ENCODE measurements around the gene MYO19.
"Not testable (repeated sequence)": the region's sequence is repeated elsewhere in the genome, so short reads cannot be mapped to it uniquely, and the experiment has no call there.

Gene MYO19

DNA sequence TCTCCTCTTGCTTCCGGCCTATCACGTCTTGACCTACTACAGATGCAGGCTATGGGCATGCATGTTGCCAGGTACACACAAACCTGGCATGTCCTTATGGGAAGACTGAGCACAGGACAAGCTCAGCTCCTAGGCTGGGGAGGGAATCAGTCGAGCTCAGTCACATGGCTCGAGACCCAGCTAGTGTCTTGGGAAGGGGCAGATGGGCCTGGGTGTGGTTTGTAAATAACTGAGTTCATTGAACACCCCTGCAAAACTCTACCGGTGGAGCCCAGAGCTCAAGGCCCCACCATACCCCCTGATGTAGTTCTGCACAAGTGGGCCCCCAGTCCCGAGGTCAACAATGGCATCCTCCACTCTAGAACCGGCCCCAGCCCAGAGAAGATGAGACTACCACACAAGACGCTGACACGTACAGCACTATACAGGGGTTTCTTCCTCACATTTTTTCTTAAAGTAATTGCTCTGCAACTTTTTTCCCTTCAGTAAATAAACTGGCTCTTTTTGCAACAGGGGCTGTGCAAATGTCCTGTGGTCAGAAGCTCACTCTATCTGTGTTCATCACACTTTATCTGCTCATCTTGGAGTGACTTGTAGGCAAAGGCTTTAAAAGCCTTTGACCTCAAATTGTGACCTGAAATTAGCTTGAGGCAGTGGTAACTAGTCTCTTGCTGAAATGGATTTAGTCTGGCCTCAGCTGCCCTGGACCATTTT lies 25.2 kb downstream of the MYO19 start:
- Histone ChIP-seq H3K27me3 (no peaks in the 10 kb centered on the region), H3K27ac (no peak overlapping the region), H3K4me3 (ENCODE audit: low read depth in 1 of 2, low read length in 1 of 2) (no peak overlapping the region), H3K9me3 (no peaks in the 10 kb centered on the region), H3K36me3 (peaks cover 84% of the 10 kb centered on the region), H3K4me1 (ENCODE audit: control insufficient read depth in 1 of 2, insufficient read depth in 1 of 2, low read depth in 1 of 2, low read length in 1 of 2) (no peaks in the 10 kb centered on the region)
- TF ChIP-seq, protein P1, sequence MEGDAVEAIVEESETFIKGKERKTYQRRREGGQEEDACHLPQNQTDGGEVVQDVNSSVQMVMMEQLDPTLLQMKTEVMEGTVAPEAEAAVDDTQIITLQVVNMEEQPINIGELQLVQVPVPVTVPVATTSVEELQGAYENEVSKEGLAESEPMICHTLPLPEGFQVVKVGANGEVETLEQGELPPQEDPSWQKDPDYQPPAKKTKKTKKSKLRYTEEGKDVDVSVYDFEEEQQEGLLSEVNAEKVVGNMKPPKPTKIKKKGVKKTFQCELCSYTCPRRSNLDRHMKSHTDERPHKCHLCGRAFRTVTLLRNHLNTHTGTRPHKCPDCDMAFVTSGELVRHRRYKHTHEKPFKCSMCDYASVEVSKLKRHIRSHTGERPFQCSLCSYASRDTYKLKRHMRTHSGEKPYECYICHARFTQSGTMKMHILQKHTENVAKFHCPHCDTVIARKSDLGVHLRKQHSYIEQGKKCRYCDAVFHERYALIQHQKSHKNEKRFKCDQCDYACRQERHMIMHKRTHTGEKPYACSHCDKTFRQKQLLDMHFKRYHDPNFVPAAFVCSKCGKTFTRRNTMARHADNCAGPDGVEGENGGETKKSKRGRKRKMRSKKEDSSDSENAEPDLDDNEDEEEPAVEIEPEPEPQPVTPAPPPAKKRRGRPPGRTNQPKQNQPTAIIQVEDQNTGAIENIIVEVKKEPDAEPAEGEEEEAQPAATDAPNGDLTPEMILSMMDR (IDR thresholded peaks at IDR 0.05): no peak

DNA sequence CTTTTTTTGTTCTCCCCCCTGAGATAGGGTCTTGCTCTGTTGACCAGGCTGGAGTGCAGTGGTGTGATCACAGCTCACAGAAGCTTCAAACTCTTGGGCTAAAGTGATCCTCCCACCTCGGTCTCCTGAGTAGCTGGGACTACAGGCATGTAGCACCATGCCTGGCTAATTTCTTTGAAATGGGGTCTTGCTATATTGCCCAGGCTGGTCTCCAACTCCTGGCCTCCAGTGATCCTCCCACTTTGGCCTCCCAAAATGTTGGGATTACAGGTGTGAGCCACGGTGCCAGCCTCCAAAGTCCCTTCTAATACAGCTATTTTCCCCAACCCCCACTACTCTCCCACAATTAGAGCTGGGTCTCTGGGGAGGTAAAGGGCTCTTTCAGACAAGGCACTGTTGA lies 26.2 kb downstream of the MYO19 start:
- peaks cover 87% of the 10 kb centered on the region for H3K36me3 ChIP-seq
- H3K4me1 ChIP-seq (ENCODE audit: control insufficient read depth in 1 of 2, insufficient read depth in 1 of 2, low read depth in 1 of 2, low read length in 1 of 2); H3K27me3 ChIP-seq; H3K4me3 ChIP-seq (ENCODE audit: low read depth in 1 of 2, low read length in 1 of 2); H3K9me3 ChIP-seq; H3K27ac ChIP-seq: not testable (repeated sequence)

DNA sequence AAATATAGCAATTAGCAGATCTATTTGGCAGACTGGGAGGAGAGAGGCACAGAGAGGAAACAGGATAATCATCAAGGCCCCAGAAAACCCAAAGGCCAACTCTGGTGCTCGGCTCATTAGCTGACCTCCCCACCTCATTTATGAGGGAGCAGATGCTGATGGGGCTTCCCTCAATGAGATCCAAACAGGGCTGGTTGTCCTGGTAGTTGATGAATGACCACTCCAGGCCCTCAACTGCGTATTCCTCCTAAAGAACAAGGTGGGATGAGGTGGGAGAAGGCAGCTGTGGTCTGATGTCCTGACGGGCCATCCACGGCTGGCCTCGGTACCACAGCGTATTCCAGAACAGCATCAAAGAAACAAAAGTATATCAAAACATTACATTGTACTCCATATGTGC lies 27.4 kb downstream of the MYO19 start:
- Histone ChIP-seq H3K4me1 (ENCODE audit: control insufficient read depth in 1 of 2, insufficient read depth in 1 of 2, low read depth in 1 of 2, low read length in 1 of 2) (no peaks in the 10 kb centered on the region), H3K27ac (no peak overlapping the region), H3K9me3 (no peaks in the 10 kb centered on the region), H3K27me3 (no peaks in the 10 kb centered on the region), H3K36me3 (peaks cover 87% of the 10 kb centered on the region), H3K4me3 (ENCODE audit: low read depth in 1 of 2, low read length in 1 of 2) (no peak overlapping the region)
- TF ChIP-seq, protein P1 (IDR thresholded peaks at IDR 0.05): no peak

DNA sequence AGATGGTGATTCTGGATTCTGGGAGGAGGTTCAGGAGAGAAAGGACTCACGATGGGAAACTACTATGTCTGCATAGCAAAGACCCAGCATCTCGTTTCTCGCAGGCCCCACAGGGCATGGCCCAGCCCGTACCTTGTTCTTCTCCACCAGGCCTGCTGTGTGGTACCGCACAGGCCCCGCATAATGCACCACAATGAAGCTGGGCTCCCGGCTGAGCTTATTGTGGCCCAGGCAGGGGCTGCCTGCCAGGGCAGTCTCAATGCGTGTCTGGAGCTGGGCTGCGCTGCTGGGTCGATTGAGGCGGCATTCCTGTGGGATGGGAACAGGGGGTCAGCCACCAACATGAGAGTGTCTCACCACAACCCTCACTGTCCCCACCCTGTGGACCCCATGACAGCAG lies 27.8 kb downstream of the MYO19 start:
- Histone ChIP-seq H3K4me1 (ENCODE audit: control insufficient read depth in 1 of 2, insufficient read depth in 1 of 2, low read depth in 1 of 2, low read length in 1 of 2) (no peaks in the 10 kb centered on the region), H3K9me3 (no peaks in the 10 kb centered on the region), H3K4me3 (ENCODE audit: low read depth in 1 of 2, low read length in 1 of 2) (no peak overlapping the region), H3K27ac (no peak overlapping the region), H3K36me3 (peaks cover 90% of the 10 kb centered on the region), H3K27me3 (no peaks in the 10 kb centered on the region)
- TF ChIP-seq, protein P1 (IDR thresholded peaks at IDR 0.05): no peak

DNA sequence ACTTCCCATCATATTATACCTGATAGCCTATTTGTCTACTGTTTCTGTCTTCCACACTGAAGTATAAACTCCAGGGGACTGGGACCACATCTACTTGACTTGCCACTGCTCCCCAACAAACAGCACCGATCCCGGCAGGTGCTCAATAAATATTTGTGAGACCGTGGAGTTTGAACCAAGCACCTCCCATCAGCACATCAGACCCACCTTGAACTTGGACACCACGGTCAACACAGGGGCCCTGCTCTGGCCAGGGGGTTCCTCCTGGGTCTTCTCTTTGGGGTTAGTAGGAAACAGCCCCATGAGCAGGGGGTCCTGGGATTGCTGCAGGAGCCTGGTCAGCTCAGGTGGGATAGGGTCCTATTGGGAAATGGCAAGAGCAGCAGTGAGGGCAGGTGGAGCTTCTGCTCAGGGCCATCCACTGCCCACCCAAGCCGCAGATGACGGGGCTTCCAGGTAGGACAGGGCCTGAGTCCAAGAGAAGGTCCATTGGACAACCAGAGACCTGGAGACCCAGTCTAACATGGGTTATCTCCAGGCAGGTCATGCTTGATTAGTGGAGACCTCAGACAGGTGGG lies 28.3 kb downstream of the MYO19 start:
- TF ChIP-seq, protein P1 (IDR thresholded peaks at IDR 0.05): no peak
- H3K36me3 ChIP-seq: peaks cover 92% of the 10 kb centered on the region
- H3K27me3 ChIP-seq: no peaks in the 10 kb centered on the region
- H3K4me1 ChIP-seq (ENCODE audit: control insufficient read depth in 1 of 2, insufficient read depth in 1 of 2, low read depth in 1 of 2, low read length in 1 of 2): no peaks in the 10 kb centered on the region
- no peak overlapping the region for H3K27ac ChIP-seq
- H3K4me3 ChIP-seq (ENCODE audit: low read depth in 1 of 2, low read length in 1 of 2): no peak overlapping the region
- no peaks in the 10 kb centered on the region for H3K9me3 ChIP-seq

DNA sequence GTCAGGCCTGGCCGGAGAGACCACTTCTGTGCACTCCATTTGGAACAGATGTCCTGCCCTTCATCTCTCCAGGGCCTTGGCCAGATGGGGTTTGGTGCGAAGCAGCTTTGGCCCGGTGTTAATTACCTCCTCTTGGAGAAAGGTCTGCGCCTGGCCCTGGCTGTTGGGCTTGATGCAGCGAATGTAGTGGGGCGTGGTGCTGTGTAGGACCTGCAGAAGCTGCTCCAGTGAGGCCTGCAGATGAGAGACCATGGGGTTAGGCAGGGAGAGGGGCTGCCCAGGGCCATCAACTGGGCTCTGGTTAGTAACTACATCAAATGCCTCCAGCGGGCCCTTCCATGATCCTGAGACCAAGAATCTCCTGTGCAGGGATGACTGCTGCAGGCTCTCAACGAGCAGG lies 29.5 kb downstream of the MYO19 start:
- no peaks in the 10 kb centered on the region for H3K4me1 ChIP-seq (ENCODE audit: control insufficient read depth in 1 of 2, insufficient read depth in 1 of 2, low read depth in 1 of 2, low read length in 1 of 2)
- TF ChIP-seq, protein P1 (IDR thresholded peaks at IDR 0.05): no peak
- H3K9me3 ChIP-seq: no peaks in the 10 kb centered on the region
- H3K27ac ChIP-seq: no peak overlapping the region
- peaks cover 90% of the 10 kb centered on the region for H3K36me3 ChIP-seq
- no peak overlapping the region for H3K4me3 ChIP-seq (ENCODE audit: low read depth in 1 of 2, low read length in 1 of 2)
- H3K27me3 ChIP-seq: no peaks in the 10 kb centered on the region

Measured in neutrophil (primary cell).